Left cardiac atrium (tissue), 2 donors: Measurements from ENCODE around the gene CLECL1. TPM values are rescaled to one million over a fixed set of nuclear protein-coding genes. Genes with fewer than 3 reads are reported as not detected.

Source experiments
- total RNA-seq, 2 donors: library from RNA; stranded (reverse); fragmentation: NEBNext Ultra II Directional; extraction: Animal tissue kit (Norgen Biotek cat#: 25700); gene quantifications; one replicate each; pipeline ENCODE4 v1.2.1, GENCODE V29; 2021
- donor health status: DM: no; HTN: yes; CAD: no; lungs with severe emphysema.
- donor health status: DM: yes; HTN: yes; CAD: no.

CLECL1 gene
- total RNA-seq, 2 donors from 2014 or later: 1.2 TPM; not detected in 1

Other genes with a start within 250 kb of the CLECL1 start
- 1 to 10 TPM in 1 of 2 donors, under 1 TPM in 1; 0.24 to 1.3 TPM for gene KLRB1, start 125.2 kb downstream of the CLECL1 start, total RNA-seq
- gene CLEC2D, start 63.4 kb downstream of the CLECL1 start, total RNA-seq: 10 to 100 TPM in 1 of 2 donors, 1 to 10 TPM in 1; 9.5 to 12.7 TPM
- 1 to 10 TPM; 1.7 to 2.9 TPM for gene CD69, start 27.8 kb upstream of the CLECL1 start, total RNA-seq
- gene KLRF1, start 94.4 kb upstream of the CLECL1 start, total RNA-seq: under 1 TPM; 0.27 to 0.31 TPM
- gene CLEC2B, start 136.3 kb upstream of the CLECL1 start, total RNA-seq: 1 to 10 TPM; 3.9 to 8.6 TPM
- not detected for gene KLRF2, start 148.4 kb upstream of the CLECL1 start, total RNA-seq
- not detected for gene CLEC2A, start 199.3 kb upstream of the CLECL1 start, total RNA-seq
- gene CLEC12A, start 238.3 kb upstream of the CLECL1 start, total RNA-seq: 10 to 100 TPM in 1 of 2 donors, 1 to 10 TPM in 1; 2.8 to 17.8 TPM